Stimulated activated CD4-positive, alpha-beta T cell treated with anti-CD3 and anti-CD28 coated beads, Interleukin-2, amount 100 ng/mL, for 4 hours (primary cell): Measurements from ENCODE around the gene H1-8.

Experiments
- DNase-seq: peaks from one replicate; pipeline ENCODE4 v3.0.0-alpha.2; 2020; ENCODE audit warnings: low read depth

H1-8 gene

DNA sequence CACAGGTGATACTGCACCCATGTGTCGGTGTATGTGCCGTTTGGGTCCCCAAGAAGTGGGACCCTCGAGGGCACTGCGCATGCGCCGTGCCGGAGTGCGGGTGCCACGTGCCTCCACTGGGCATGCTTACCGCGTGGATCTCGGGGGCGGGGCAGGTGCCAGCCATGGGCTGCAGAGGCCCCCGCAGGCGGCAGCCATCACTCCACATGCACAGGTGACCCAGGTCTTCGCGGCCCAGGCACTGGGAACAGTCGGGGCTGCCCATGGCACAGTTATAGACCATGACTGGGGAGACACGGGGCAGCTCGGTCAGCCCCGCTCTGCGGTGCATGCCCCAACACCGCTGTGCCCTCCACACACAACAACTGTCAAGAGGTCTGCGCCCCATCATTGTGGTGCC is 31.2 kb downstream of the H1-8 start:
- no peak for DNase-seq

DNA sequence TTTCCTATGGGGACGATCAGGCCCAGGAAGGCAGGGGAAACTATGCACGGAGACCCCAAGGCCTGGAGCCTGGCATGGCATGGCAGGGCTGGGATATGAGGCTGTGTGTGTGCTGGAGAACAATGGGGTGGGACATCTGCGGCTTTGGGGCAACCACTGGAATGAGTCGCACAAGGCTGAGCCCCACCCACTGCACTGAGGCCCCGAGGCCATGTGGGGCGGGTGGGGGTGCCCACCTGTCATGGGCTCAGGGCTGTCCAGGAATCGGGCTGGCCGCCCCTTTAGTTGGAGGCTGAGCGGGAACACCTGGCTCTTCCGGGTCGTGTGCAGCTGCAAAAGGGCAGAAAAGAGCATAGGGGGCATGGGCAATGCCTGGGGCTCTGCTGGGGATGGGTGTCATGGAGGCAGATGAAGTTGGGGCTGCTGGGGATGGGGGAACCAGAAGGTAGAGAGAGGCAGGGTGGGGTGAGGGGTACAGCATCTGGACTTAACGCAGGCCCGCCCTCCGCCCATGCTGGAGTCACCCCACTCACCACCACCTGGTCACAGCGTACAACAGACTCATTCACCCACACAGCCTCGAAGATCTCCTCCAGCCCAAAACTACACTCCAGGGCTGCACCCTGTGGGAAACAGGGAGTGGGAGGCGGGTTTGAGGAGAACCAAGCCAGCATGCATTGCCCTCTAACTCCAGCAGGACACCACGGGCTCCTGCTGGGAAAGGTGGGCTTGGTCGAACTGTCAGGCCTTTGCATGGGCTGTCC is 32.4 kb downstream of the H1-8 start:
- no peak for DNase-seq

DNA sequence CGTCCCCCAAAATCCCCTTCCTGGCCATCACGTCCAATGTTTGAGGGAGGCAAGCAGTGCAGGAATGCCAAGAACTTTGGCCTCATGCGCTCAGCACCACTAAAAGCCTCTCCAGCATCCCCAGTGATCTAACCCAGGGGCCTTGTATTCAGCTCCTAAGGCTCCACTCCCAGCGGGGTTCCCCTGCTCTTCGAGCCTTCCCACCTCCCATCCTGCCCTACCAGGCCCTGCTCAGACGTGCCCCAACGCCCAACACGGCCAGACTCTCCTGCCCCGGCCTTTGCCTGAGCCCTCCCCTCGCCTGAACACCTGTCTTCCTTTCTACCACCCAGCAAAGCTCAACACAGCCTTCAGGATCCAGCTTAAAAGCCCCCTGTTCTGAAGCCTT is 33.0 kb downstream of the H1-8 start:
- no peak for DNase-seq

DNA sequence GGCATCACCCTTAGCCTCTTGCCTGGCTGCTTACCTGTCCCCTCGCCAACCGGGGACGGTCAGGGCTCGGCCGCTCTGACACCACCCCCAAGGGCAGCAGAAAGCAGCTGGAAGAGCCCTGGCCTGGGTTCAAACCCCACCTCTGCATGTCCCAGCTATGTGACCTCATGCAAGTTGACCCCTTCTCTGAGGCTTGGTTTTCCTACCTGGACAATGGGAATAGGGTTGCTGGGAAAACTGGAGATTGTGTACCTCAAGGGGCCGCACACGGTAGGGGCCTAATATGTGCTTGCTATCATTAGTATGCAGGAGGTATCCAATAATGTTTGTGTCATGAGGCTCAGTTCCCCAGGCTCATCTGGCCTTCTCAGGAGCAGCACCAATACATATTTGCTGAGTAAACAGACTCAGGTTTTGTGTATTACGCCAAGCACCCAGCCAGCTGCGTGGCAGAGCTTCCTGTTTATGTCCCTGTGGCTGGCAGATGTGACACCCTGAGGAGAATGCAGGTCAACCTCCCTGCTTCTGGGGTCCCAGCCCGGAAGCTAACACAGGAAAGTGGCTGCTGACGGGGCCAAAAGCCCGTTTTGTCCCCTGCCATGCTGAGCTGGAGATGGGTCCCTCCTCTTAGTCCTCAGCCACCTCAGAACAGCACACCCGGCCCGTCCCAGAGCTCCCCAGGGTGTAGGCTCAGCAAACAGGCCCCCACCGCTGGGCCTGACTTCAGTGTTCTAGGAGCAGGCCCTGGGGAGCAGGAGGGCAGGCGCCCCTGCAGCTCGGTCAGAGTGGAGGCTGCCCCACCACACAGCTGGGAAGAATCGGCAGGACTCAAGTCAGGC is 33.8 kb downstream of the H1-8 start:
- no peak for DNase-seq

DNA sequence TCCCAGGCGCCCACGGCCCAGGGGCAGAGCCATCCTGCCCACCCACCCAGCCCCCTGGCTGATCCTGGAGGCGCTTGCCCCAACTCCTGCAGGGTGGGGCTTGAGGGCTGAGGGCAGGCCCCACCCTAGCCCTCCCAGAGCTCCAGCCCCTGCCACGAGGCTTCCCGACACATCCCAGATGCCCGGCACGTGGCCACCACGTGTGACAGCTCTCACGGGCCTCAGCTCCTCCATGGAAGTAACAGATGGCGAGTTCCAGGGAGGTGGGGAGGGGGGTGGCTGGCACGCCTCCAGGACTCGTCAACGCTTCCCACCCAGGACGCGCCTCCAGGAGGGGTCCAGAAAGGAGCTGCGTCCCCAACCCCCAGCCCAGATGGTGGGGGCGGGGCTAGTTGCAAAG is 34.4 kb downstream of the H1-8 start:
- no peak for DNase-seq

DNA sequence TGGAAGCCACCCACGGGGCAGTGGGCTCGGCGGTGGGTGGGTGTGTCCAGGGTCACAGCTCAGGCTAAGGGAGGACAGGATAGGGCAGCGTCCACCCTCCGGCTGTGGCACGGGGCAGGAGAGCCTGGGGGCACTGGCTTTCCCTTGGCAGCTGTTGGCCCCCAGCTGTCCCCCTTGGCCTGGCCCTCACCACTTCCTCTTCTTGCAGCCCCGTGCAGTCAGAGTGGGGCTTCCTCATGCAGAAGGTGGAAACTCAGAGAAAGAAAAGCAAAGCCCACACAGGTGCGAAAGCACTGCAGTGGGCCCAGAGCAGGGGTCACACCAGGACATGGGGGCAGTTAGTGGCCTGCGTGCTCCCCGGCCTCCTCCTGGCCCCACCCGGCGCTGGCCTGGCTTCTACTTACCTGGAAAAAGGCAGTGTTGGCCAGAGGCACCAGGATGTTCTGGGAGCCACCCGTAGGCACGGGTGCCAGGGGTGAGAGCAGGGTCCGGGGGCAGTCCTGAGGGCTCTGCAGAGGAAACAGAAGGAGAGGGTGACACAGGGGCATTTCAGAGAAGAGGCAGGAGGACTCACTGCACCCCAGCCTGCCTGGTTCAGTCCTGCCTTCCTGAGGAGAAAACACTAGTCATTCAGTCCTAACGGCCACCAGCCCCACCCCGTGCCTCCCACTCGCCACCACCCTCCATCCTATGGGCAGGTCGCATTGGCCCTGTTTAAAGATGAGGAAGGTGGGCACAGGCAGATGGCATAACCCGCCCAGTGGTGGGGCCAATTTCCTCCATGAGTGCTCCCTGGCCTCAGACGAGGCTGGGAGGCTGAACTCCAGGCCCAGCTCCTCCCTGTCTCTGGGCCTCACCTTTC is 35.2 kb downstream of the H1-8 start:
- DNase-seq: no peak

DNA sequence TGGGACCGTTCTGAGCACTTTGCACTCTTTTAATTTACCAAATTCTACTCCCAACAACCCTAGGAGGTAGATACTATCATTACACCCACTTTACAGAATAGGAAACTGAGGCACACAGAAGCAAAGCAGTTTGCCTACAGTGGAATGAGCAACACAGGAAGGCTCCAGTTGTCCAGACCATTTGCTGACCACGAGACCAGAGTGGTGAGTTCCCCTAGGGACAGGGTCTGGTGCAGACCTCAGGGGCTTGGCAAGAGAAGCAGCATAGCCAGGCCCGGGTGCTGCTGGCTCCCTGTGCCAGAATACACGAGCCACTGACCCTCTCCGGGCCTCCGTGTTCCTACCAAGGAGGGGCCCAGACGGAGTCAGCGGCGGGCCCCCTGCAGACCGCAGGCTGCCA is 37.0 kb downstream of the H1-8 start:
- no peak for DNase-seq

DNA sequence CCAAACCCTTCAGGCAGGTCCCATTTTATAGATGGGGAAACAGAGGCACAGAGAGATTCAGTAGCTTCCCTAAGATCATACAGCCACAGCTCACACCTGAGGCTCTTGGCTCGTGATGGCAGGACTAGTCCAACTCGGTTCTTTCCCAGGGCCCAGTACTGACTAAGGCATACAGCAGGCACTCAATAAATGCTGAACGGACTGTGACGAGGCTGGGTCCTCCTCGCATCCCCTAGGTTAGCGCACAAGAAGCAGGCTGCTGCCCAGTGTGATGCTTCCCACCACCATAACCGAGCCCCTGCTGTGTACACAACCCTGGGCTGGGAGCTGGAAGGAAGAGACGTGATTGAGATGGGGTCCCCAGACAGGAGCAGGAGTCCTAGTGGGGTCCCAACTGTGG is 38.6 kb downstream of the H1-8 start:
- no peak for DNase-seq

DNA sequence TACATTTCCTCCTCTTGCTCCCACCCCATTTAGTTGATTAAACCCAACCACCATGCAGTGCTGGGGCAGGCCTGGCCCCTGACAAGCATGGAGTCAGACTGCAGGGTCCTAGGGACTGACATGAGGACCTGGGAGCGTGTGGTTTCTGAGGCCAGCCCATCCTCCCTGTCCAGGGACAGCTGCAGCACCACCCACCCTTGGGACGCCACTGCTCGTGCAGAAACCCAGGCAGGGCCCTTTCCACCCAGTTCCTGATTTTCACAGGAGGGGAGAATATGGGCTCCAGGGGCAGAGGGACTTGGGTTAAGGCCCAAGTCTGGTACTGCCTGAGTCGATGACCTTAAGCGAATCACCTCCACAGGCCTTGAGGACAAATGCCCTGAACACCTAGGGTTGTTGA is 39.8 kb downstream of the H1-8 start:
- DNase-seq: no peak

DNA sequence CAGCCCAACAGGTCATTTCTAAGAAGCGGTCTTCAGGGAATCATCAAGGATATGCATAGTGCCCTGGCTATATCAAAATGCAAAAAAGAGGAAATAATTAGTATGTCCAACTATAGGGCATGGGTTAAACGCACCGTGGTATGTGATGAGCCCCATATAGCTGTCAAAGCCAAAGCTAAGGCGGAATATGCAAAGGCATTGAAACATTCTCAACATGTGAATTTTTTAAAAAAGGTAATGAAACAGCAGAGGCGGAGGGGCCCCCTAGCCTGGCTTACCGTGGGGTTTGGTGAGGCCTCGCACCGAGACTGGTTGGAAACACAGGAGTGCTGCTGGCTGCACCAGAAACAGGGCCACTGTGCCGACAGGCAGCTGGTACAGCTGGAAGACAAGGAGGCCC is 40.3 kb downstream of the H1-8 start:
- DNase-seq: no peak

DNA sequence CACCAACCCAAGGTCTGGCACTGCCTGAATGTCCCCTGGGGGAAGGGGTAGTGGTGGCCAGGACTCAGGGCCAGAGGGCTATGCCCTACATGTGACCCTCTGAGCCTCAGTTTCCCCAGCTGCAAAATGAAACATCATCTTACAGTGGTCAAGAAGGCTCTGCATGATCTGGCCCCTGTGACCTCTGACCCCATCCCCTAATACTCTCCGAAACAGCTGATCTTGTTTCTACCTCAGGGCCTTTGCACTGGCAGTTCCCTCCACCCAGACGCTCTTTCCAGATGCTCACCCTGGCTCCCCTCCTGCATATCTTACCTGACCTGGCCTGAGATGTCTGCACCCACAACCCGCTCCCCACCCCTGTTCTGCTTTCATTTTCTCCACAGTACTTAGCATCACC is 41.7 kb downstream of the H1-8 start:
- no peak for DNase-seq

DNA sequence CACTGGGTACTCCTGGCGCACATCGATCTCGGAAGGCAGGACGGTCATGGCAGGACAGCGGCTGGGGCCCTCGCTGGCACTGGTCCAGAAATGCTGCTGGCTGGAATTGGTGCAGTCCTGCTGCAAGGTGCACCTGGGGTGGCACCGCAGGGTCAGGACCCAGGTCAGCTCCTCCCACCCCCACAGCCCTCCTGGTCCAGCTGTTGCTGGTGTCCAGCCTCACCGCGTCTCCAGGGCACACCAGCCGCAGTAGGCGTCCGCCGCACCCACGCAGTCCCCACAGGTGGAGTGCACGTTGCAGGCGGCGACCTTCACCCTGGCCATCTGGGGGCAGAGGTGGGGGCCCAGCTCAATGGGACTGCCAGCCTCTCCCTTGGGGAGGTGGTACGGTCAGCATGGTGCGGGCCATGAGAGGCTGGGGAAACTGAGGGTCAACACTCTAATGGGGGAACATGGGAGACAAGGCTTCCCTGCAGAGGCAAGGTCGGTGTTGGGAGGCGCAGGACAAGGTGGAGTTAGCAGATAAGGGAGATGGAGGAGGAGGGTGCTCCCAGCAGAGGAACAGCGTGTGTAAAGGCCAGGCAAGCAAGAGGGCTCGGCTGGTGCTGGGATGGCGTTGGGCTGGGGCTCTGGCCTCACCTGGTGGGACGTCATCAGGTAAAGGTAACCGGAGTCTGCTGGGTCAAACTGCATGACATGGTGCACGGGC is 43.1 kb downstream of the H1-8 start:
- DNase-seq: no peak

DNA sequence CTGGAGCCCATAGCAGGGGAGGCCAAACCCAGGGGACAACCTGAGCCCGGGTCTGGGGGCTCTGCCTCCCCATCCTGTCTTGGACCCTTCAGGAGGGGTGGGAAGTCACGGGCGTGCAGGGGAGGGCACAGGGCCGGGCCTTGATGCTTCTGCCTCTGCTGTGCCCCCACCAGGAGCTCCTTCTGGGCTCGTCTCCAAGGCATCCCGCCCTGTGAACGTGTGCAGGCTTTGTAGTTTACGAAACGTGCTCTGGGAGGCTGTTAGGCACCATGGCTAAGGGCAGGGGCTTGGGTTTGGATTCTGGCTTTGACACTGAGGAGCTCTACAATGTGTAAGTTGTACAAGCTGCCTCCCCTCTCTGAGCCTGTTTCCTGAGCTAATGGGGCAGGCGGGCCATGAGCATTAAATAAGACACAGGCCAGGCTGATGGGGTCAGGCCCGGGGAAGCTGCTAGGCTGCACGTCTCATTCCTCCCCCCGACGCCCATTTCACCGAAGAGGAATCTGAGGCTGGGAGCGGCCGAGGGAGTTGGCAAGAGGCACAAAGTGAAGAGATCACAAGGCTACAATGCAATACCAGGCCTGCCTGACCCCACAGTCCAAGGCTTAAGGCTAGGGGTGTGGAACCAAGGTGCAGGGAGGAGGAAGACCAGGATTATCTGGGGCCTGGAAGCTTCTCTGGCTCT is 43.9 kb downstream of the H1-8 start:
- DNase-seq: no peak

DNA sequence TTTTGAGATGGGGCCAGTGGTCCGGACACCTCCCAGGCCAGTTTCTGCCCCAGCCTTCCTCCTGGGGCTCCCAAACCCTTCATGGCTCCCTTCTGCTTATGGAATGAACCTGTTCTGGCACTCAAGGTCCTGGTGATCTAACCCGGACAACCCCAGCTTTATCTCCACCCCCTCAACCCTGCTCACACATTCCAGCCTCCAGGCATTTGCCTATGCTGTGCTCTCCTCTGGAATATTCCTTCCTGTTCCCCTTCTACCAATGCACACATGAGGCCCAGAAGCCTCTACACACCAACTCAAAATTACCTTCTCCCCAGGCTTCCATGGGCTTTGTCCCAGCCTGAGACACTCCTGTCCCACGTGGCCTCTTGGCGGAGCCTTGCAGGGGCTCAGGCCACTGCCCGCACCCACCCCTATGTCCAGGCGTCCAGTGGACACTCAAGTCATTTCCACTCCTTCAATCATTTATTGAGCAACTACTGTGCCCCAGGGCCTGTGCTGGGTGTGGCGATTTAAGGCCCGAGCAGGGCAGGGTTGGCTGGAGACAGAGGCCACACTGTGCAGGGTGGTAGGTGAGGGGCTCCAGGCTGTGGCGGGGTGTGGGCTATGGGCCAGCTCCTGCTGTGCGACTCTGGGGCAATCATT is 44.7 kb downstream of the H1-8 start:
- DNase-seq: no peak

DNA sequence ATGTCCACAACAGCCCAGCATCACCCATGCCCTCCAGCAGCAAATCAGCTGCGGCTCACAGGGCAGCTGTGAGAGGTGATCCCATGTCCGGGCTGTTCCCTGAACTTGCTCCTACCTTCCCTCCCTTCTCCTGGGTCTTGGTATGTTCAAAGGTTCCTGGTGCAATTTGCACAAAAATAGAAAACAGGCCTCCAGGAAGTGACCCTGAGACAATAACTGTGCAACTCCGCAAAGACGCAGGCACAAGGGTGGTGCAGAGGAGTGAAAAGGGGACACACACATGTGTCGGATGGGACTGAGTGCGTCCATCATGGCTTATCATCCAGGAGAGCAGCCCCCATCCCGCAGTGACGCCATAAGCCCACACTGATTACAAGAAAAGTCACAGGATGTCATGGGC is 47.2 kb downstream of the H1-8 start:
- no peak for DNase-seq

DNA sequence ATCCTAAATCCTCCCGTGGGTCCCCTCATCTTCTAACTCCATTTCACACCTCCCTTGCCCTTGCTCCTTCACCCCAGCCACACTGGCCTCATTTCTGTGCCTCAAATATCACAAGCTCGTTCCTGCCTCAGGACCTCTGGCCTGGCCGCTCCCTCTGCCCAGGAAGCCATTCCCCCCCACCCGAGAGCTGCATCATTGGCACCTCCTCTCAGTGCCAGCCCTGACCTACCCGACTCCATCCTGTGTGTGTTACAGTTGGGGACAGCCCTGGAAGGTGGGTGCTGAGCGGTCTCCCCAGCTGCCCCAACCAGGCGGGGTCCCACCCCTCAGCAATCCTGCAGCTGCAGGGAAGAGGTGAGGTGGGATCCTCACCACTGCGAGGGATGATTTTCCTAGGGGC is 49.0 kb downstream of the H1-8 start:
- DNase-seq: no peak

DNA sequence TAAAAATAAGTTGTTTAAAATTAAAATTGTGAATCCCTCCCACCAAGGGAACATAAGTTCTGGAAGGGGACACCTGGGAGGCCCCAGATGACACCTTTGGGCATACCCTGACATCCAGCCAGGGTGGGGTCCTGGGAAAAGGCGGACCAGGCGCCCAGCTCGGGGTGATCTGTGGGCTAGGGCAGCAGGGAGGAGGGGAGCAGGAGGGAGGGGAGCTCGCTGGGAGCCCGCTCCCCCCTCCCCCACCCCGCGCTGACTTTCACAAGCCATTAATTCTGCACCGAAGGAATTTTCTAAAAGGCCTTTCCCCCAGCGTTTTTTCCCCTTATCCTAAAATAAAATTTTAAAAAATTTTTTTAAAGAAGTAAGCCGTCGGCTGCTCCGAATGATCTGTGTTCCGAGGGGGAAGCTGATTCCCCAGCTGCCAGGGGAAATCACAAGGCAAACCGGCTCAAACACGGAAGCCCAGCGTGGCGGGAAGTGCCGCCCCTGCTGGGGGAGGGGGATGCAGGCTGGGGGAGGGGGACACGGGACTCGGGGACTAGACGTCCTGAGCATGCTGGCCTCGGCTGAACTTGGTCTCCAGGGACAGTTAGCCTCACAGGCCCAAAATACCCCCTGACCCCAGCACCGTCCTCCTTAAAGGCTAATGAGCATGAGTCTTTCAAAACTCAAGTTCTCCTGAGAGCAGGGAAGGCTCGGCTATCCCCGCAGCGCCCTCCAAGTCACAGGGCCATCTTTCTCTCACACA is 49.6 kb downstream of the H1-8 start:
- DNase-seq: no peak

DNA sequence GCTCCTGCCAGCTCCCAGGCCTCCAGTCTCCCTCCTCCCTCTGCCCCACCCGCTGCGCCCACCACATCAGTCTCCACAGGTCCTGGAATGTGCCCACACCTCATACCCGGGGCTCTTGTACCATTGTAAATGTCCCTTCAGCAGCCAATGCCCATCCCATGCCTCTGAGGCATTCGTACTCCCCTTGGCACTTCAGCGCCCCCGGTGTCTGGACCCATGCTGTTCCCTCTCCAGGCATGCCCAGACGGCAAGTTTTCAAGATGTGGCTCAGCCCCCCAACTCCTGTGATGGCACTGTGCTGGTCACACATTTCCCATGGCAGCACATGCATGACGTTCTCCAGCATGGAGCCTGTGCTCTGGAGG is 50.2 kb downstream of the H1-8 start:
- DNase-seq: no peak

DNA sequence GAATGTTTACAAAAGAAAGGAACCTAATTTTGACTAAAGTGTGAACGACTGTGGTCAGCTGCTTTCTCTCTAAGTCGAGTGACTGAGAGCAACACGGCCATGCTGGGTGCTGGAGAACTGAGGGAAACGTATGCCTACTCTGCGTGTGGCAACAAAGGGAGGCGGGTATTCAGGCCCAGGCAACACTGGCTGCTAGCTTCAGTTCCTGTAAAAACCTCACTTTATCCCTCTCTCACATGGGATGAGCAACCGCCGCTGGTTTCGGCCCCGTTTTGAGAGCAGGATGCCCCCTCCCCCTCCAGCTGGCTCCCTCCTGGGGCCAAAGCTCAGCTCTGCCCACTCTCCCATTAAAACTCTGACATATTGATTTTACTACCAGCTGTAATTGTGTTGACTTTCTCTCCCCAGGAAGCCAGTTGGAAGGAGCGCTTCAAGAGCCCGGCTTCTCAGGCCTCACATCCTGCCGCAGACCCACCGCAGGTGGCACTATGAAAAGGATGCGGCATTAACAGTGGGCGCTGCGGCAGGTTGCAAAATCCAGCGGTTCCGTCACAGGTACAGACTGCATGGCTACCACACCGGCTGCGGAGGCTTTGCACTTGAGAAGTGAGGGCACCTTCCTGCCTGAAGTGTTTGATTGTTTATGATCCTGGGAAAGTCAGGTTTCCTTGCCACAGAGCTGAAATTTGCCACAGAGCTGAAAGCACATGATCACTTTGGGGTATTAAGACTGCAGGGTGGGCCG is 50.8 kb downstream of the H1-8 start:
- DNase-seq: no peak

DNA sequence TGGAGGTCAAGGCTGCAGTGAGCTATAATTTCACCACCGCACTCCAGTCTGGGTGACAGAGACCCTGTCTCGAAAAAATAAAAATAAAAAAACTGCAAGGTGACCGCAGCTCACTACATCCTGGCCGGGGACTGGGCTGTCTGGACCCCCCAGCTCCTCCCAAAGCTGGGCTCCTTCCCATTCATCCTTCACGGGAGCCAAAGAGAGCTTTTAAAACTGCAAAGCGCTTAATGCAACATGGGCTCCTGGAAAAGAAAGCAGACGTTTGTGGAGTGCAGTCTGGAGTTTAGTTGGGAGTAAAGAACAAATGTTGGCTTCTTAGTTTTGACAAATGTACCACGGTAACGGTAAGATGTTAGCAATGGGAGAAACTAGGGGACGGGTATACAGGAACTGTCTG is 51.4 kb downstream of the H1-8 start:
- no peak for DNase-seq
